Fibroblast of skin of left biceps (primary cell): Measurements from ENCODE around the gene SEM1.
A peak's percentile ranks its signal among the peaks of the same experiment; 100 is the strongest.
"Not testable (repeated sequence)": the region's sequence is repeated elsewhere in the genome, so short reads cannot be mapped to it uniquely, and the experiment has no call there.

Source experiments
- DNase-seq, 2 experiments: peaks; one replicate each; pipeline ENCODE4 v3.0.0-alpha.2; 2013; ENCODE audit warnings: low read depth in 2 of 2

Gene SEM1

GRCh38 chr7:96663457-96663856 is 46.2 kb downstream of the SEM1 start:
- no peak for DNase-seq

GRCh38 chr7:96662151-96662550 is 47.5 kb downstream of the SEM1 start:
- DNase-seq = not testable (repeated sequence)

GRCh38 chr7:96658022-96658412 is 51.6 kb downstream of the SEM1 start:
- no peak for DNase-seq

- no peak for DNase-seq
Measured at GRCh38 chr7:96657347-96658021, 52.2 kb downstream of the SEM1 start.

- DNase-seq = no peak
Measured at GRCh38 chr7:96655956-96656355, 53.7 kb downstream of the SEM1 start.

- no peak for DNase-seq
Measured at GRCh38 chr7:96654630-96655188, 54.9 kb downstream of the SEM1 start.

GRCh38 chr7:96649981-96650380 is 59.7 kb downstream of the SEM1 start:
- DNase-seq = peak in 1 of 2 experiments; percentile 1

- DNase-seq = no peak
Measured at GRCh38 chr7:96648784-96649183, 60.9 kb downstream of the SEM1 start.

- DNase-seq = no peak
Measured at GRCh38 chr7:96647733-96648132, 61.9 kb downstream of the SEM1 start.

GRCh38 chr7:96645084-96645483 is 64.6 kb downstream of the SEM1 start:
- no peak for DNase-seq

- DNase-seq = not testable (repeated sequence)
Measured at GRCh38 chr7:96643436-96643835, 66.2 kb downstream of the SEM1 start.

- DNase-seq = no peak
Measured at GRCh38 chr7:96640054-96640453, 69.6 kb downstream of the SEM1 start.
